GM13977 (cell line): ENCODE results near the gene TRDN.
"Not testable (repeated sequence)": the region's sequence is repeated elsewhere in the genome, so short reads cannot be mapped to it uniquely, and the experiment has no call there.

Source experiments
- DNase-seq: peaks from one replicate; pipeline ENCODE4 v3.0.0; 2012; ENCODE audit warnings: low spot score
- CTCF ChIP-seq: IDR thresholded peaks from 2 replicates; pipeline ENCODE4 v1.5.1; 2012; ENCODE audit warnings: mild to moderate bottlenecking, control low read depth; ENCODE audit not compliant: insufficient read depth; ENCODE audit errors: extremely low read depth, missing control alignments
- in situ Hi-C: fragments of 300-500 bp; cut with MboI; formaldehyde crosslinking; loops from one replicate; pipeline ENCODE4 v1.12.0; 2022; ENCODE audit warnings: low sequenced_read_pairs, low pct_unique_long_range_greater_than_20kb, mixed read lengths, inconsistent platforms; ENCODE audit not compliant: unreplicated experiment

TRDN gene

GRCh38 chr6:123507582-123507981 is 129.2 kb downstream of the TRDN start:
- in situ Hi-C loops, result no loop called here
- no peak for TF ChIP-seq CTCF
- no peak for DNase-seq

- no peak for TF ChIP-seq CTCF
- in situ Hi-C loops, result no loop called here
- DNase-seq, result no peak
Measured at GRCh38 chr6:123503619-123504018, 133.1 kb downstream of the TRDN start.

GRCh38 chr6:123497025-123497424 is 139.7 kb downstream of the TRDN start:
- in situ Hi-C loops, result no loop called here
- no peak for TF ChIP-seq CTCF
- DNase-seq, result no peak

- TF ChIP-seq CTCF, result no peak
- no peak for DNase-seq
- in situ Hi-C loops, result no loop called here
Measured at GRCh38 chr6:123489589-123489988, 147.2 kb downstream of the TRDN start.

GRCh38 chr6:123480986-123481385 is 155.8 kb downstream of the TRDN start:
- in situ Hi-C loops, result no loop called here
- no peak for DNase-seq
- no peak for TF ChIP-seq CTCF

GRCh38 chr6:123472025-123472702 is 164.6 kb downstream of the TRDN start:
- DNase-seq, in situ Hi-C loops: not testable (repeated sequence)

- no peak for DNase-seq
- TF ChIP-seq CTCF, result no peak
- in situ Hi-C loops, result no loop called here
Measured at GRCh38 chr6:123467392-123467791, 169.4 kb downstream of the TRDN start.
